Fibroblast of lung (primary cell): ENCODE data around the gene DYRK1A. TPM values are rescaled to one million over a fixed set of nuclear protein-coding genes. Genes with fewer than 3 reads are reported as not detected.

Experiments
- DNase-seq, 2 donors: peaks; one replicate each; pipeline versions ENCODE4 v3.0.0 to v3.0.0-alpha.2; 2010; ENCODE audit warnings: low read depth in 2 of 2
- H2AFZ ChIP-seq: 2 replicates; pipeline ENCODE4 v1.5.1; 2012; ENCODE audit warnings: low read length, control low read depth, inconsistent platforms
- H3K27ac ChIP-seq: 2 replicates; pipeline ENCODE4 v1.5.1; 2011; ENCODE audit warnings: low read length, control low read depth; ENCODE audit not compliant: insufficient read depth
- H3K27me3 ChIP-seq: 2 replicates; pipeline ENCODE4 v1.5.1; 2011; ENCODE audit warnings: mild to moderate bottlenecking, low read length; ENCODE audit not compliant: control insufficient read depth, insufficient read depth
- H3K36me3 ChIP-seq: 2 replicates; pipeline ENCODE4 v1.5.1; 2011; ENCODE audit warnings: low read length; ENCODE audit not compliant: control insufficient read depth, insufficient read depth
- H3K4me1 ChIP-seq: 2 replicates; pipeline ENCODE4 v1.5.1; 2011; ENCODE audit warnings: low read length; ENCODE audit not compliant: control insufficient read depth, insufficient read depth; ENCODE audit errors: extremely low read depth
- H3K4me2 ChIP-seq: 2 replicates; pipeline ENCODE4 v1.5.1; 2011; ENCODE audit warnings: low read length, control low read depth; ENCODE audit not compliant: insufficient read depth; ENCODE audit errors: extremely low read depth
- H3K4me3 ChIP-seq, 4 experiments: fragments of 200-600 bp in 1 of 4; sonication (generic) in 1 of 4; replicated peaks in 1 of 4; 2 replicates each; pipeline ENCODE4 v1.5.1; 2011 to 2016; ENCODE audit warnings: low read length in 4 of 4, low read depth in 3 of 4, mild to moderate bottlenecking in 3 of 4, control low read depth in 2 of 4, inconsistent platforms in 1 of 4, mixed read lengths in 1 of 4; ENCODE audit not compliant: insufficient read depth in 1 of 4; ENCODE audit errors: control extremely low read depth in 1 of 4
- H3K79me2 ChIP-seq: 2 replicates; pipeline ENCODE4 v1.5.1; 2012; ENCODE audit warnings: mild to moderate bottlenecking, low read length, inconsistent platforms; ENCODE audit not compliant: control insufficient read depth, insufficient read depth
- H3K9ac ChIP-seq: 2 replicates; pipeline ENCODE4 v1.5.1; 2011; ENCODE audit warnings: mild to moderate bottlenecking, low read length, control low read depth; ENCODE audit not compliant: insufficient read depth
- H3K9me3 ChIP-seq: 2 replicates; pipeline ENCODE4 v1.5.1; 2012; ENCODE audit warnings: low read depth, low read length; ENCODE audit not compliant: control insufficient read depth, insufficient read depth
- H4K20me1 ChIP-seq: 2 replicates; pipeline ENCODE4 v1.5.1; 2011; ENCODE audit warnings: low read length; ENCODE audit not compliant: control insufficient read depth, insufficient read depth; ENCODE audit errors: extremely low read depth
- EZH2 ChIP-seq: IDR thresholded peaks from 2 replicates; pipeline ENCODE4 v1.5.1; 2012; ENCODE audit warnings: low read length, control low read depth, mild to moderate bottlenecking; ENCODE audit errors: missing control alignments
- polyA plus RNA-seq, 2 donors: library from polyadenylated mRNA; depleted of rRNA in 1 of 2; stranded (reverse) in 1 of 2; unstranded in 1 of 2; fragments of >200 nt; gene quantifications; 2 replicates each; pipeline ENCODE4 v1.2.1, GENCODE V29; 2011 to 2012; ENCODE audit warnings: missing spikeins in 1 of 2
- total RNA-seq: library from RNA; depleted of rRNA; stranded (reverse); fragments of >200 nt; gene quantifications from 2 replicates; pipeline ENCODE4 v1.2.1, GENCODE V29; 2014
- TF ChIP-seq, protein P1 (sequence below), 2 donors: IDR thresholded peaks in 1 of 2; conservative IDR thresholded peaks in 1 of 2; 1 replicate in 1 of 2; 2 replicates in 1 of 2; pipeline ENCODE4 v1.5.1; 2011 to 2012; ENCODE audit warnings: low read length in 2 of 2, control low read depth in 1 of 2, inconsistent platforms in 1 of 2, low read depth in 1 of 2, mild to moderate bottlenecking in 1 of 2

Gene DYRK1A
- total and polyA plus RNA-seq, 2 donors (not counting 1 experiment from before 2014, with no cell fraction given): 45.9 to 64.1 TPM

- Histone ChIP-seq H3K4me1 (no peaks in the 10 kb centered on the region), H2AFZ (no peak overlapping the region), H3K9me3 (no peaks in the 10 kb centered on the region), H3K4me3 (no peak overlapping the region), H3K27me3 (no peaks in the 10 kb centered on the region), H4K20me1 (no peaks in the 10 kb centered on the region), H3K27ac (no peak overlapping the region), H3K4me2 (no peak overlapping the region), H3K9ac (no peak overlapping the region), H3K36me3 (peaks cover 11% of the 10 kb centered on the region), H3K79me2 (peaks cover 2% of the 10 kb centered on the region)
- TF ChIP-seq, protein P1, sequence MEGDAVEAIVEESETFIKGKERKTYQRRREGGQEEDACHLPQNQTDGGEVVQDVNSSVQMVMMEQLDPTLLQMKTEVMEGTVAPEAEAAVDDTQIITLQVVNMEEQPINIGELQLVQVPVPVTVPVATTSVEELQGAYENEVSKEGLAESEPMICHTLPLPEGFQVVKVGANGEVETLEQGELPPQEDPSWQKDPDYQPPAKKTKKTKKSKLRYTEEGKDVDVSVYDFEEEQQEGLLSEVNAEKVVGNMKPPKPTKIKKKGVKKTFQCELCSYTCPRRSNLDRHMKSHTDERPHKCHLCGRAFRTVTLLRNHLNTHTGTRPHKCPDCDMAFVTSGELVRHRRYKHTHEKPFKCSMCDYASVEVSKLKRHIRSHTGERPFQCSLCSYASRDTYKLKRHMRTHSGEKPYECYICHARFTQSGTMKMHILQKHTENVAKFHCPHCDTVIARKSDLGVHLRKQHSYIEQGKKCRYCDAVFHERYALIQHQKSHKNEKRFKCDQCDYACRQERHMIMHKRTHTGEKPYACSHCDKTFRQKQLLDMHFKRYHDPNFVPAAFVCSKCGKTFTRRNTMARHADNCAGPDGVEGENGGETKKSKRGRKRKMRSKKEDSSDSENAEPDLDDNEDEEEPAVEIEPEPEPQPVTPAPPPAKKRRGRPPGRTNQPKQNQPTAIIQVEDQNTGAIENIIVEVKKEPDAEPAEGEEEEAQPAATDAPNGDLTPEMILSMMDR (conservative IDR thresholded peaks at IDR 0.05 in 1 of 2, IDR thresholded peaks at IDR 0.05 in 1 of 2; ENCODE audit: low read depth in 1 of 2, low read length in 2 of 2): no peak
- TF ChIP-seq EZH2: no peak
- DNase-seq: no peak
Observed at GRCh38 chr21:37516998-37517397, 150.4 kb downstream of the DYRK1A start.

DNA sequence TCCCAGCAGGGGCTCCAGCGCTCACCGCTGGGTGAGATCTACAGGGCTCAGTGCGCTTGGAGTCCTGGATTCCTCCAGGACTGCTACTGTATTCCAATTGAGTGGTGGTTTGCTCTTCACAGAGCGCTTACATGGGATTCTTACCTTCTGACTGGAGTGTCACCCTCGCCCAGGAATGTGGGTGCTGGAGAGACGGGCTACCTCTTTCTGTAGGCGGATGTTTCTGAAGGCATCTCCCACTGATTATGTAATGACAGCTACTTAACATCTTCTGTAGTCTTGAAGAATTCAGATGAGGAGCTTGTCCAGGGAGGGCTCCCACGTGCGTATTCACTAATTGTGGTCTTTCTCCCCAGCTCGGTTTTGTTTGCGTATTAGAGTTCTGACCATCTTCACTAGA, 154.2 kb downstream of the DYRK1A start:
- Histone ChIP-seq H2AFZ (no peak overlapping the region), H3K79me2 (no peaks in the 10 kb centered on the region), H3K4me3 (no peak overlapping the region), H3K27ac (no peak overlapping the region), H3K36me3 (peaks cover 3% of the 10 kb centered on the region), H3K9ac (no peak overlapping the region), H4K20me1 (no peaks in the 10 kb centered on the region), H3K27me3 (no peaks in the 10 kb centered on the region), H3K4me1 (no peaks in the 10 kb centered on the region), H3K9me3 (no peaks in the 10 kb centered on the region), H3K4me2 (no peak overlapping the region)
- no peak for TF ChIP-seq EZH2
- TF ChIP-seq, protein P1 (conservative IDR thresholded peaks at IDR 0.05 in 1 of 2, IDR thresholded peaks at IDR 0.05 in 1 of 2; ENCODE audit: low read depth in 1 of 2, low read length in 2 of 2): no peak
- DNase-seq: no peak

DNA sequence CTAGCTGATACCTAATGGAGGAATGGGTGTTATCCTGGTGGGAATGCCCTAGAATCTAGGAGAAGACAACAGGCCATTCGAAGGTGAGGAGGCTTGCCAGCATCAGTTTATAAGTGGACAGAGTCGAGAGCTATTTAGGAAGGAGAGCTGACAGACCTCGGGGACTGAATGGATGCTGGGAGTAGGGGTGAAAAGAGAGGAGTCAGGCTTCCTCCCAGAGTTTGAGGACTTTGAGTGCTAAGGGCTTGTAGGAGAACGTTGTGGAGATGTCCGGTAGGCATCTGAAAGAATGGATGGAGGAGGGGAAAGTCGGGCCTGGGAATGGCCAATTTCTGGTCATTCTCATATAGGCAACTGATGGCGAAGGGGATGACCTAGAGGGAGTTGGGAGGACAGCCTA, 155.1 kb downstream of the DYRK1A start:
- H3K9ac ChIP-seq: no peak overlapping the region
- H3K36me3 ChIP-seq: peaks cover 3% of the 10 kb centered on the region
- no peak overlapping the region for H3K4me3 ChIP-seq
- no peaks in the 10 kb centered on the region for H3K9me3 ChIP-seq
- TF ChIP-seq EZH2: no peak
- TF ChIP-seq, protein P1 (conservative IDR thresholded peaks at IDR 0.05 in 1 of 2, IDR thresholded peaks at IDR 0.05 in 1 of 2; ENCODE audit: low read depth in 1 of 2, low read length in 2 of 2): no peak
- DNase-seq: no peak
- no peak overlapping the region for H2AFZ ChIP-seq
- H4K20me1 ChIP-seq: no peaks in the 10 kb centered on the region
- no peaks in the 10 kb centered on the region for H3K27me3 ChIP-seq
- H3K27ac ChIP-seq: no peak overlapping the region
- H3K4me2 ChIP-seq: no peak overlapping the region
- no peaks in the 10 kb centered on the region for H3K79me2 ChIP-seq
- H3K4me1 ChIP-seq: no peaks in the 10 kb centered on the region
